Right atrium auricular region (tissue), 2 donors: ENCODE measurements around the gene TMC1. TPM values are rescaled to one million over a fixed set of nuclear protein-coding genes. Genes with fewer than 3 reads are reported as not detected.

Experiments used
- DNase-seq: peaks from one replicate; pipeline ENCODE4 v3.0.0-alpha.2; 2019; ENCODE audit warnings: low spot score
- H3K27ac ChIP-seq, 2 donors: fragments of 200-600 bp; sonication (generic); 1 replicate in 1 of 2; 2 replicates in 1 of 2; pipeline ENCODE4 v1.5.1; 2016 to 2019
- H3K27me3 ChIP-seq, 2 donors: fragments of 200-600 bp; sonication (generic); one replicate each; pipeline versions ENCODE4 v1.5.1 to v1.6.0; 2017 to 2019
- H3K36me3 ChIP-seq: fragments of 200-600 bp; sonication (generic); one replicate; pipeline ENCODE4 v1.5.1; 2016
- H3K4me1 ChIP-seq, 2 donors: fragments of 200-600 bp; sonication (generic); one replicate each; pipeline versions ENCODE4 v1.5.1 to v1.6.0; 2017 to 2019
- H3K4me3 ChIP-seq, 2 donors: fragments of 200-600 bp; sonication (generic); 1 replicate in 1 of 2; 2 replicates in 1 of 2; pipeline ENCODE4 v1.5.1; 2017 to 2019; ENCODE audit warnings: mild to moderate bottlenecking in 1 of 2, moderate library complexity in 1 of 2
- H3K9me3 ChIP-seq, 2 donors: fragments of 200-600 bp; sonication (generic); one replicate each; pipeline ENCODE4 v1.5.1; 2019
- total RNA-seq, 2 donors: library from RNA; depleted of rRNA; stranded (reverse); fragments of >200 nt; gene quantifications; one replicate each; pipeline ENCODE4 v1.1.0, GENCODE V29; 2016
- TF ChIP-seq, protein P1 (sequence below), 2 donors: fragments of 200-600 bp; sonication (generic); IDR thresholded peaks; one replicate each; pipeline ENCODE4 v1.5.1; 2019; ENCODE audit warnings: antibody characterized with exemption in 2 of 2

Gene TMC1
- total RNA-seq, 2 donors from 2014 or later: not detected

DNA sequence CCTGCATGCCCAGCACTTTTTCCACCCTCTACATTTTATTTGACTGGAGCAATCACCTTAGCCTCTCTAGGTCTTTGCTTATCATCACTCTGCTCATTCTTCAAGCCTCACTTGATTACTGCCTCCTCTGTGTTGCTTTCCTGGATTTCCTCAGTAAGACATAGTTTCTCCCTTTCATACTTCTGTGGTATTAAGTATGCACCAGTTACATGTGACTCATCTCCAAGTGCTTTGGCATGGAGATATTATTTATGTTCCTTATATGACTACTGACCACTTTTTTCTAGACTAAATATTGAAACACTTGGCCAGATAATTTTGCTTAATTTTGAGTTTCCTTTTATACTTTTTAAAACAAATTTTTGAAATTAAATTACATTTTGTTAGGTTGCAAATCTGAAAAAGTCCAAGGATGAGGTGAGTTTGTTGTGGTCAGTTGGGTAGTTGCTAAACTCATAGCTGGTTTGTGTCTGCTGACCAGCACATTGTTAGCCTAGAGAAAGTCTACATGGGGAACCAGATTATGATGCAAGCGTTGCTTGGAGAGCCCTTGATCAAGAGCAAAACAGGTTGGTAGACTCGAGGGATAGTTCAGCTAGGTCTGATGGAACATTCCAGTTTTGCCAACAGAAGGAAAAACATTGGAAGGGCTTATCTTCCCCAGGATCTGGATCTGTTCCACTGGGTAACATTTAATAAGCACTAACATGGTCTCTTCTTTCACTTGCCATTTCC lies 140.2 kb downstream of the TMC1 start:
- no peaks in the 10 kb centered on the region for H3K36me3 ChIP-seq
- no peak for DNase-seq
- no peaks in the 10 kb centered on the region for H3K4me1 ChIP-seq
- H3K9me3 ChIP-seq: no peaks in the 10 kb centered on the region
- H3K27me3 ChIP-seq: no peaks in the 10 kb centered on the region
- TF ChIP-seq, protein P1, sequence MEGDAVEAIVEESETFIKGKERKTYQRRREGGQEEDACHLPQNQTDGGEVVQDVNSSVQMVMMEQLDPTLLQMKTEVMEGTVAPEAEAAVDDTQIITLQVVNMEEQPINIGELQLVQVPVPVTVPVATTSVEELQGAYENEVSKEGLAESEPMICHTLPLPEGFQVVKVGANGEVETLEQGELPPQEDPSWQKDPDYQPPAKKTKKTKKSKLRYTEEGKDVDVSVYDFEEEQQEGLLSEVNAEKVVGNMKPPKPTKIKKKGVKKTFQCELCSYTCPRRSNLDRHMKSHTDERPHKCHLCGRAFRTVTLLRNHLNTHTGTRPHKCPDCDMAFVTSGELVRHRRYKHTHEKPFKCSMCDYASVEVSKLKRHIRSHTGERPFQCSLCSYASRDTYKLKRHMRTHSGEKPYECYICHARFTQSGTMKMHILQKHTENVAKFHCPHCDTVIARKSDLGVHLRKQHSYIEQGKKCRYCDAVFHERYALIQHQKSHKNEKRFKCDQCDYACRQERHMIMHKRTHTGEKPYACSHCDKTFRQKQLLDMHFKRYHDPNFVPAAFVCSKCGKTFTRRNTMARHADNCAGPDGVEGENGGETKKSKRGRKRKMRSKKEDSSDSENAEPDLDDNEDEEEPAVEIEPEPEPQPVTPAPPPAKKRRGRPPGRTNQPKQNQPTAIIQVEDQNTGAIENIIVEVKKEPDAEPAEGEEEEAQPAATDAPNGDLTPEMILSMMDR (IDR thresholded peaks at IDR 0.05): no peak
- H3K27ac ChIP-seq: no peak overlapping the region
- no peak overlapping the region for H3K4me3 ChIP-seq

DNA sequence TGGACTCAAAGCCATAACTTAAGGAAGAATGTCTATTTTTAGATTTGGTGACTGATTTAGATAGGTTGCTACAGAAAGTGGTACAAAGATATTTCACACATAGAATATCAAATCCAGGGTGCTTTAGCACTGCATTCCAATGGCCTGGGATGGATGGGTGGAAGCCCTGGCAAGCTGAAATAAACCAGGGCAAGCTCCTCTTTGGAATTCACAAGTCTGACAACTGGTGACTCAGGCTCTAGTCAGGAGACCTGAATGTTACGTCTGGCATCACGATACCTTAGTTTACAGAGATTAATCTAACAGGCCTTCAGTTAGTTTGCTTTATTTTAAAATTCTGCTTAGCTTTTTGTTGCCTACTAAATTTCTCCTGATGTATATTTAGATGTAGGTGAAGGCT lies 144.0 kb downstream of the TMC1 start:
- Histone ChIP-seq H3K36me3 (no peaks in the 10 kb centered on the region), H3K27ac (no peak overlapping the region), H3K4me1 (no peaks in the 10 kb centered on the region), H3K4me3 (no peak overlapping the region), H3K27me3 (no peaks in the 10 kb centered on the region), H3K9me3 (no peaks in the 10 kb centered on the region)
- no peak for DNase-seq
- TF ChIP-seq, protein P1 (IDR thresholded peaks at IDR 0.05): no peak

DNA sequence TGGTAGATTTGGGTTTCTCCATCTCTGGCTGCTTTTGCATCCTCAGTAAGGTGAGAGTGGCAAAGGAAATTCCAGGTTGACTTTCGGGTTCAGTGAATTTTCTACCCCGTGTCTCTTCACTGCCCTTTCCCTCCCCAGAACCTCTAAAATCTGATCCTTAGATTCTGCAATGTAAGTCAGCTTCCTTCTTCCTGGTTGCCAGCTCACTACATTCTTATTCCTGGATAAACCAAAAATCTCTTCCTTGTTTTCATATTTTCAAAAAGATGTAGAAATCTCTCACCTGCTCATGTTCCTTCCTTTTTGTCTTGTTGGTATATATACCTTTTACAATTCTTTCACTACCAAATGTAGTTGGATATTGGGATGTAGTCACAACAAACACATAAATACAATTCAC lies 145.8 kb downstream of the TMC1 start:
- H3K36me3 ChIP-seq: no peaks in the 10 kb centered on the region
- H3K4me1 ChIP-seq: no peaks in the 10 kb centered on the region
- no peaks in the 10 kb centered on the region for H3K27me3 ChIP-seq
- TF ChIP-seq, protein P1 (IDR thresholded peaks at IDR 0.05): no peak
- no peak overlapping the region for H3K4me3 ChIP-seq
- H3K27ac ChIP-seq: no peak overlapping the region
- no peak for DNase-seq
- no peaks in the 10 kb centered on the region for H3K9me3 ChIP-seq

DNA sequence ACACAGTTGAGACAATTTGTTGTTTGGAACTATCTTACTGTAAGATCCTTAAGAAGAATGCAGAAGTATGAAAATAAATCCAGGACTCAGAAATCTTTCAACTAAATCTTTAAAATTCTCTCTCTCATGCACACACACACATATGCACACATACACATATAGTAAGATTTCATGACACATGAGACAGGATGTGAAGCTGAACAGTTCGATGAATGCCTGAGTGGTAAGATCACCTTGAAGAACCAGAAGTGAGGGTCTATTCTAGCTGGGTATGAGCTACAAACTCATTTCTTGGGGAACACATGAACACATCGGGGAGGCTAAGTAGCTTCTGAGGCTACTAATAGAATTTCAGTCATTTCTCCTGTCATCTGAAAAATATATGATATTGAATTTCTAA lies 153.6 kb downstream of the TMC1 start:
- H3K4me1 ChIP-seq: no peaks in the 10 kb centered on the region
- no peak overlapping the region for H3K27ac ChIP-seq
- H3K27me3 ChIP-seq: no peaks in the 10 kb centered on the region
- no peaks in the 10 kb centered on the region for H3K36me3 ChIP-seq
- no peaks in the 10 kb centered on the region for H3K9me3 ChIP-seq
- DNase-seq: no peak
- TF ChIP-seq, protein P1 (IDR thresholded peaks at IDR 0.05): no peak
- H3K4me3 ChIP-seq: no peak overlapping the region

DNA sequence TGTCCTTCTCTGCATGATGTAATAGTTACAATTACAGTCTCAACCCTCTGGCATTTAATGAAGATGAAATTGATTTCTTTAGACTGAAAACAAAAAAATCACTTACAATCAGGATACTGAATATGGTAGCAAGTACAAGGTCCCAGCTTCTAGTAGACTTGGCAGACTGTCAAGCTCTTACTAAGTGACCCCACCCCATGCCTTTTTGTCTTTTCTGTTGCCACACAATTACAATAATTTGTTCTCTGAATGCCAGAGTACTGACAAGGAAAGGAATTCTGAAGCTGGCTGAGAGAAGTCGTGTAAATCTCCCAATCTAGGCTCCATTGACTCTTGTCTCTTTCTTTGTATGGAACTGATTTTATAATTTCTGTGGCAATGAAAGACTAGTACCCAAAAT lies 154.2 kb downstream of the TMC1 start:
- H3K27me3 ChIP-seq: no peaks in the 10 kb centered on the region
- H3K4me3 ChIP-seq: no peak overlapping the region
- H3K4me1 ChIP-seq: no peaks in the 10 kb centered on the region
- H3K27ac ChIP-seq: no peak overlapping the region
- no peaks in the 10 kb centered on the region for H3K9me3 ChIP-seq
- DNase-seq: no peak
- H3K36me3 ChIP-seq: no peaks in the 10 kb centered on the region
- TF ChIP-seq, protein P1 (IDR thresholded peaks at IDR 0.05): no peak
